Colonic mucosa (tissue), 4 donors: ENCODE measurements around the gene PCDHGB2. TPM values are rescaled to one million over a fixed set of nuclear protein-coding genes. Genes with fewer than 3 reads are reported as not detected.
"Not testable (repeated sequence)": the region's sequence is repeated elsewhere in the genome, so short reads cannot be mapped to it uniquely, and the experiment has no call there.

ENCODE experiments used
- DNase-seq: peaks from one replicate; pipeline ENCODE4 v3.0.0-alpha.2; 2020
- H3K27ac ChIP-seq: fragments of 200-600 bp; one replicate; pipeline ENCODE4 v1.8.0; 2021
- H3K27me3 ChIP-seq: fragments of 200-600 bp; one replicate; pipeline ENCODE4 v1.8.0; 2021
- H3K36me3 ChIP-seq: fragments of 200-600 bp; one replicate; pipeline ENCODE4 v1.8.0; 2021
- H3K4me1 ChIP-seq: fragments of 200-600 bp; one replicate; pipeline ENCODE4 v1.8.0; 2021; ENCODE audit warnings: mild to moderate bottlenecking
- H3K4me3 ChIP-seq: fragments of 200-600 bp; one replicate; pipeline ENCODE4 v1.8.0; 2021
- H3K9ac ChIP-seq, 2 donors: one replicate each; pipeline ENCODE4 v1.7.0; 2013; ENCODE audit warnings: control low read depth in 2 of 2, low read depth in 2 of 2, low read length in 2 of 2
- H3K9me3 ChIP-seq: fragments of 200-600 bp; one replicate; pipeline ENCODE4 v1.8.0; 2021
- intact Hi-C: fragments of 100-400 bp; cut with DNase I; formaldehyde crosslinking; loops from one replicate; pipeline ENCODE4 v1.14.1; 2022
- total RNA-seq, 2 donors: library from RNA; stranded (reverse); fragmentation: NEBNext Ultra II Directional in 1 of 2; extraction: Animal tissue kit (Norgen Biotek cat#: 25700) in 1 of 2; gene quantifications; one replicate each; pipeline ENCODE4 v1.2.1, GENCODE V29; 2021
- TF ChIP-seq, protein P1 (sequence below): fragments of 200-600 bp; IDR thresholded peaks from one replicate; pipeline ENCODE4 v1.8.0; 2022; ENCODE audit warnings: antibody characterized with exemption, mild to moderate bottlenecking
- donor health status: healthy.
- donor health status: DM: no; HTN: no; CAD: no.
- donor health status: DM: no; HTN: no; CAD: no.

PCDHGB2 gene
- total RNA-seq, 2 donors from 2014 or later: 0.47 to 1.8 TPM

DNA sequence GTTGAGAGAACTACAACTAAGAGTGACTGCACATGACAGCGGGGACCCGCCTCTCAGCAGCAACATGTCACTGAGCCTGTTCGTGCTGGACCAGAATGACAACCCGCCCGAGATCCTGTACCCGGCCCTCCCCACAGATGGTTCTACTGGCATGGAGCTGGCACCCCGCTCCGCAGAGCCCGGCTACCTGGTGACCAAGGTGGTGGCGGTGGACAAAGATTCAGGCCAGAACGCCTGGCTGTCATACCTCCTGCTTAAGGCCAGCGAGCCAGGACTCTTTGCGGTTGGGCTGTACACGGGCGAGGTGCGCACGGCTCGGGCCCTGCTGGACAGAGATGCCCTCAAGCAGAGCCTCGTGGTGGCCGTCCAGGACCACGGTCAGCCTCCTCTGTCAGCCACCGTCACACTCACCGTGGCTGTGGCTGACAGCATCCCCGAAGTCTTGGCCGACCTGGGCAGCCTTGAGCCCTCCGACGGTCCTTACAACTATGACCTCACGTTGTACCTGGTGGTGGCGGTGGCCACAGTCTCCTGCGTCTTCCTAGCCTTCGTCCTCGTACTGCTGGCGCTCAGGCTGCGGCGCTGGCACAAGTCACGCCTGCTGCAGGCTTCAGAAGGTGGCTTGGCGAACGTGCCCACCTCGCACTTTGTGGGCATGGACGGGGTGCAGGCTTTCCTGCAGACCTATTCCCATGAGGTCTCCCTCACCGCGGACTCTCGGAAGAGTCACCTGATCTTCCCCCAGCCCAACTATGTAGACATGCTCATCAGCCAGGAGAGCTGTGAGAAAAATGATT, 24.9 kb downstream of the PCDHGB2 start:
- H3K4me1 ChIP-seq: no peaks in the 10 kb centered on the region
- H3K27me3 ChIP-seq: no peaks in the 10 kb centered on the region
- no peak for DNase-seq
- H3K4me3 ChIP-seq: no peak overlapping the region
- no peak overlapping the region for H3K9ac ChIP-seq
- H3K27ac ChIP-seq: no peak overlapping the region
- no peaks in the 10 kb centered on the region for H3K36me3 ChIP-seq
- TF ChIP-seq, protein P1, sequence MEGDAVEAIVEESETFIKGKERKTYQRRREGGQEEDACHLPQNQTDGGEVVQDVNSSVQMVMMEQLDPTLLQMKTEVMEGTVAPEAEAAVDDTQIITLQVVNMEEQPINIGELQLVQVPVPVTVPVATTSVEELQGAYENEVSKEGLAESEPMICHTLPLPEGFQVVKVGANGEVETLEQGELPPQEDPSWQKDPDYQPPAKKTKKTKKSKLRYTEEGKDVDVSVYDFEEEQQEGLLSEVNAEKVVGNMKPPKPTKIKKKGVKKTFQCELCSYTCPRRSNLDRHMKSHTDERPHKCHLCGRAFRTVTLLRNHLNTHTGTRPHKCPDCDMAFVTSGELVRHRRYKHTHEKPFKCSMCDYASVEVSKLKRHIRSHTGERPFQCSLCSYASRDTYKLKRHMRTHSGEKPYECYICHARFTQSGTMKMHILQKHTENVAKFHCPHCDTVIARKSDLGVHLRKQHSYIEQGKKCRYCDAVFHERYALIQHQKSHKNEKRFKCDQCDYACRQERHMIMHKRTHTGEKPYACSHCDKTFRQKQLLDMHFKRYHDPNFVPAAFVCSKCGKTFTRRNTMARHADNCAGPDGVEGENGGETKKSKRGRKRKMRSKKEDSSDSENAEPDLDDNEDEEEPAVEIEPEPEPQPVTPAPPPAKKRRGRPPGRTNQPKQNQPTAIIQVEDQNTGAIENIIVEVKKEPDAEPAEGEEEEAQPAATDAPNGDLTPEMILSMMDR: no peak
- H3K9me3 ChIP-seq: peaks cover 3% of the 10 kb centered on the region
- intact Hi-C loops: no loop called here

DNA sequence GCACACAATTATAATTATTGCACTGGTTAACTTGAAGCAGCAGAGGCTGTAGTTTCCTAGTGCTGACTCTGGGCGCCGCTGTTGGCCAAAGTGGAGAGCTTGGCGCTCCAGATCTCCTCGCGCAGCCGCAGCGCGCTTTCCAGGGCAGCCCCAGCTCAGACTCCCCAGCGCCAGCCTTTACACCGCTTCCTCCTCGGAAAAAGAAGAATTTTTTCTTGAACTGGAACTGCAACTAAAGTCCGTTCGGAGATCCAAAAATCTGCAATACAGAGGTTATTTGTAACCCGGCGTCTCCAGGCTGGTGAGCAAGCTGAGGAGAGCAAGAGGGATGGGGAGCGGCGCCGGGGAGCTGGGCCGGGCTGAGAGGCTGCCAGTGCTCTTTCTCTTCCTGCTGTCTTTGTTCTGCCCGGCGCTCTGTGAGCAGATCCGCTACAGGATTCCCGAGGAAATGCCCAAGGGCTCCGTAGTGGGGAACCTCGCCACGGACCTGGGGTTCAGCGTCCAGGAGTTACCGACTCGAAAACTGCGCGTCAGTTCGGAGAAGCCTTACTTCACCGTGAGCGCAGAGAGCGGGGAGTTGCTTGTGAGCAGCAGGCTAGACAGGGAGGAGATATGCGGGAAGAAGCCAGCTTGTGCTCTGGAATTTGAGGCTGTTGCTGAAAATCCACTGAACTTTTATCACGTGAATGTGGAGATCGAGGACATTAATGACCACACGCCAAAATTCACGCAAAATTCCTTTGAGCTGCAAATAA, 27.9 kb downstream of the PCDHGB2 start, which contains the start of gene PCDHGB4:
TSS of gene PCDHGB4 (plus strand) at position 142 of the 755 bp plus-strand sequence. CDS start at position 329, 187 bp downstream.
- H3K27ac ChIP-seq, H3K9ac ChIP-seq, H3K9me3 ChIP-seq, H3K4me1 ChIP-seq, H3K36me3 ChIP-seq, H3K4me3 ChIP-seq, intact Hi-C loops, DNase-seq, H3K27me3 ChIP-seq: not testable (repeated sequence)

DNA sequence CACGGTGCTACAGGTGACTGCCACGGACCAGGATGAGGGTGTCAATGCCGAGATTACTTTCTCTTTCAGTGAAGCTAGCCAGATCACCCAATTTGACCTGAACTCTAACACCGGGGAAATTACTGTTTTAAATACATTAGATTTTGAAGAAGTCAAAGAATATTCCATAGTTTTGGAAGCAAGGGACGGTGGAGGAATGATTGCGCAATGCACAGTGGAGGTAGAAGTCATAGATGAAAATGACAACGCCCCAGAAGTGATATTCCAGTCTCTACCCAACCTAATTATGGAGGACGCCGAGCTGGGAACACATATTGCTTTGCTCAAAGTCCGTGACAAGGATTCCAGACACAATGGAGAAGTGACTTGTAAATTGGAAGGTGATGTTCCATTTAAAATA, 28.9 kb downstream of the PCDHGB2 start:
- Histone ChIP-seq H3K4me3 (no peak overlapping the region), H3K4me1 (no peaks in the 10 kb centered on the region), H3K27ac (no peak overlapping the region), H3K36me3 (no peaks in the 10 kb centered on the region), H3K9me3 (peaks cover 3% of the 10 kb centered on the region), H3K9ac (no peak overlapping the region), H3K27me3 (no peaks in the 10 kb centered on the region)
- intact Hi-C loops: no loop called here
- TF ChIP-seq, protein P1: no peak
- DNase-seq: no peak

DNA sequence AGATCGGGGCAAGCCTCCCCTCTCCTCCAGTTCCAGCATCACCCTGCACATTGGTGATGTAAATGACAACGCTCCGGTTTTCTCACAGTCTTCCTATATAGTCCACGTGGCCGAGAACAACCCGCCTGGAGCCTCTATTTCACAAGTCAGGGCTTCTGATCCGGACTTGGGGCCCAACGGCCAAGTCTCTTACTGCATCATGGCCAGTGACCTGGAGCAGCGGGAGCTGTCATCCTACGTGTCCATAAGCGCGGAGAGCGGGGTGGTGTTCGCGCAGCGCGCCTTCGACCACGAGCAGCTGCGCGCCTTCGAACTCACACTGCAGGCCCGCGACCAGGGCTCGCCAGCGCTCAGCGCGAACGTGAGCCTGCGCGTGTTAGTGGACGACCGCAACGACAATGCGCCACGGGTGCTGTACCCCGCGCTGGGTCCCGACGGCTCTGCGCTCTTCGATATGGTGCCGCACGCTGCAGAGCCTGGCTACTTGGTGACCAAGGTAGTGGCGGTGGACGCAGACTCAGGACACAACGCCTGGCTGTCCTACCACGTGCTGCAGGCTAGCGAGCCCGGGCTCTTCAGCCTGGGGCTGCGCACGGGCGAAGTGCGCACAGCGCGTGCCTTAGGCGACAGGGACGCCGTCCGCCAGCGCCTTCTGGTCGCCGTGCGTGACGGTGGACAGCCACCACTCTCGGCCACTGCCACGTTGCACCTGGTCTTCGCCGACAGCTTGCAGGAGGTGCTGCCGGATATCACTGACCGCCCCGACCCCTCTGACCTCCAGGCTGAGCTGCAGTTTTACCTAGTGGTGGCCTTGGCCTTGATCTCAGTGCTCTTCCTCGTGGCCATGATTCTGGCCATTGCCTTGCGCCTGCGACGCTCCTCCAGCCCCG, 29.6 kb downstream of the PCDHGB2 start:
- Histone ChIP-seq H3K27me3 (no peaks in the 10 kb centered on the region), H3K27ac (no peak overlapping the region), H3K36me3 (no peaks in the 10 kb centered on the region), H3K9ac (no peak overlapping the region), H3K9me3 (peaks cover 3% of the 10 kb centered on the region), H3K4me1 (no peaks in the 10 kb centered on the region), H3K4me3 (no peak overlapping the region)
- intact Hi-C loops: no loop called here
- DNase-seq: no peak
- TF ChIP-seq, protein P1: no peak

DNA sequence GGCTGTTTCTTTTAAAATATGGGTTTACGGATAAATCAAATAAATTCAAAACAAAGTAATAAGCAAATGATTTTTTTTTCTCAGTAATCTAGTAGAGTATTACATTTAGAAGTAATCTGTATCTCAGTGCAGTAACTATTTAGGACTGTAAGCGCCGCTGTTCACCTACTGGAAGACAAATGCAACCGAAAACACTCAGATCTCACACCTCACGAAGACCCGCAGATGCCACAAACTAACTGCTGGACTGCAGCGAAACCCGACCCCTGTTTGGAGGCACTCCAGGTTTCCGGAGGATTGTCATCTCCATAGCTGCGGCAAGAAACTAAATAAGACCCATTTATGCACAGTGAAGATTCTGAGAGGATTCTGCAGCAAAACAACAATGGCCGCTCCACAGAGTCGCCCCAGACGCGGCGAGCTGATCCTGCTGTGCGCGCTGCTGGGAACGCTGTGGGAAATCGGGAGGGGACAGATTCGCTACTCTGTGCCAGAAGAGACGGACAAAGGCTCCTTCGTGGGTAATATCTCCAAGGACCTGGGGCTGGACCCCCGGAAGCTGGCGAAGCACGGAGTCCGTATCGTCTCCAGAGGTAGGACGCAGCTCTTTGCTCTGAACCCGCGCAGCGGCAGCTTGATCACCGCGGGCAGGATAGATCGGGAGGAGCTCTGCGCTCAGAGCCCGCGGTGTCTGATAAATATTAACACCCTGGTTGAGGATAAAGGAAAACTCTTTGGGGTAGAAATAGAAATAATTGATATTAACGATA, 32.8 kb downstream of the PCDHGB2 start, which contains the start of gene PCDHGA8:
TSS of gene PCDHGA8 (plus strand) at position 205 of the 770 bp plus-strand sequence. CDS start at position 386, 181 bp downstream.
- Histone ChIP-seq H3K27ac (no peak within 1 kb of the TSS), H3K36me3 (no peaks in the 10 kb centered on the region), H3K4me3 (no peak within 1 kb of the TSS), H3K4me1 (no peaks in the 10 kb centered on the region), H3K9ac (no peak within 1 kb of the TSS), H3K9me3 (no peaks in the 10 kb centered on the region), H3K27me3 (no peaks in the 10 kb centered on the region)
- DNase-seq: no peak
- intact Hi-C loops: no loop called here
- TF ChIP-seq, protein P1: no peak
